ENCODE data around the gene TMPRSS11B.
"Not testable (repeated sequence)": the region's sequence is repeated elsewhere in the genome, so short reads cannot be mapped to it uniquely, and the experiment has no call there.

TMPRSS11B gene

DNA sequence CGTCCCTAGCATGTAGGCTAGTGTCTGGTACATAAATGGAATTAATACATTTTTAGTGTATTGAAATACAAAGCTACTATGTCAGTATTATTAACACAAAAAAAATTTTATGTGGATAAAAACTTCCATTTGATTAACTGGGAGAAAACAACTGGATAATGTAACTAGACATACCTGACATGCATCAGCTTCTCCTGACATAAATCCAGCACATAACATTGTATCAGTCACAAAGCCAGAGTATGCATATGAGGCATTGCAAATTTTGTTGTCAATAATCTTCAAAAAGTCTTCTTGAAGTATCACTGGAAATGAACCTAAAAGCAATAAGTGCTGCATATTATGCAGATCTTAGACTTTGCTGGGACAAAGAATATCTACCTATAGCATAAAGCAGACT, 16.9 kb downstream of the TMPRSS11B start:
- DNase-seq, result no peak
- H3K36me3 ChIP-seq (ENCODE audit: control insufficient read depth, insufficient read depth, low read length), result no peaks in the 10 kb centered on the region
- no peaks in the 10 kb centered on the region for H3K4me1 ChIP-seq (ENCODE audit: control insufficient read depth, insufficient read depth, low read length, poor library complexity, severe bottlenecking)
- no peaks in the 10 kb centered on the region for H3K27me3 ChIP-seq (replicated peaks; ENCODE audit: control insufficient read depth, insufficient read depth, low read length, poor library complexity, severe bottlenecking)
- H3K4me3 ChIP-seq (ENCODE audit: insufficient read depth, low read depth, low read length, poor library complexity, severe bottlenecking), result no peak overlapping the region
- H3K9me3 ChIP-seq (ENCODE audit: control insufficient read depth, low read length), result no peaks in the 10 kb centered on the region
- no peak overlapping the region for H3K27ac ChIP-seq (ENCODE audit: insufficient read depth, low read length, poor library complexity, severe bottlenecking)

DNA sequence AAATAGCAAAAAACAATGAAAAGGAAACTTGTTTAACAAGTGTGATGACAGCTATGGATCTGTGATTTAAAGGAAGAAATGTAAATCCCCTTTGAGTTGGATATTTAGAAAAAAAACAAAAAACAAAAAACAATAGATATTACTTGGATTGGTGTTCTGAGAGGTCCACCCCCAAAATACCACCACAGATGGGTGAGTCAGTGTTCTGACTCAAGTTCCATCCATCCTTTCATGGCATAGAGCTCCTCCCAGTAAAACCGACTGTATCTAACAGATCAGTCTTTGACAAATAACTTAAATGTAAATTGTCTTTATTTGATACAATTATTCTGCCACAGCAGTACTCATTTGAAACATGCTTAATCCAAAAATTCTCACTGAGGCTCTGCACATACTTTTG, 27.4 kb downstream of the TMPRSS11B start:
- no peaks in the 10 kb centered on the region for H3K36me3 ChIP-seq (ENCODE audit: control insufficient read depth, insufficient read depth, low read length)
- no peak overlapping the region for H3K27ac ChIP-seq (ENCODE audit: insufficient read depth, low read length, poor library complexity, severe bottlenecking)
- H3K4me3 ChIP-seq (ENCODE audit: insufficient read depth, low read depth, low read length, poor library complexity, severe bottlenecking), result no peak overlapping the region
- no peaks in the 10 kb centered on the region for H3K9me3 ChIP-seq (ENCODE audit: control insufficient read depth, low read length)
- no peak for DNase-seq
- peaks cover 3% of the 10 kb centered on the region for H3K27me3 ChIP-seq (replicated peaks; ENCODE audit: control insufficient read depth, insufficient read depth, low read length, poor library complexity, severe bottlenecking)
- no peaks in the 10 kb centered on the region for H3K4me1 ChIP-seq (ENCODE audit: control insufficient read depth, insufficient read depth, low read length, poor library complexity, severe bottlenecking)

GRCh38 chr4:68216501-68216900, 29.0 kb downstream of the TMPRSS11B start:
- no peak for DNase-seq

GRCh38 chr4:68209003-68209402, 36.5 kb downstream of the TMPRSS11B start:
- Histone ChIP-seq H3K27me3 (replicated peaks; ENCODE audit: control insufficient read depth, insufficient read depth, low read length, poor library complexity, severe bottlenecking) (no peaks in the 10 kb centered on the region), H3K27ac (ENCODE audit: insufficient read depth, low read length, poor library complexity, severe bottlenecking) (no peak overlapping the region), H3K4me3 (ENCODE audit: insufficient read depth, low read depth, low read length, poor library complexity, severe bottlenecking) (no peak overlapping the region), H3K4me1 (ENCODE audit: control insufficient read depth, insufficient read depth, low read length, poor library complexity, severe bottlenecking) (no peaks in the 10 kb centered on the region), H3K9me3 (ENCODE audit: control insufficient read depth, low read length) (no peaks in the 10 kb centered on the region), H3K36me3 (ENCODE audit: control insufficient read depth, insufficient read depth, low read length) (no peaks in the 10 kb centered on the region)
- no peak for DNase-seq

More at GRCh38 chr4:68216501-68216900, 29.0 kb downstream of the TMPRSS11B start:
- no peaks in the 10 kb centered on the region for H3K9me3 ChIP-seq (ENCODE audit: control insufficient read depth, low read length)
- no peak overlapping the region for H3K4me3 ChIP-seq (ENCODE audit: insufficient read depth, low read depth, low read length, poor library complexity, severe bottlenecking)
- no peaks in the 10 kb centered on the region for H3K4me1 ChIP-seq (ENCODE audit: control insufficient read depth, insufficient read depth, low read length, poor library complexity, severe bottlenecking)
- no peak overlapping the region for H3K27ac ChIP-seq (ENCODE audit: insufficient read depth, low read length, poor library complexity, severe bottlenecking)
- peaks cover 3% of the 10 kb centered on the region for H3K27me3 ChIP-seq (replicated peaks; ENCODE audit: control insufficient read depth, insufficient read depth, low read length, poor library complexity, severe bottlenecking)
- H3K36me3 ChIP-seq (ENCODE audit: control insufficient read depth, insufficient read depth, low read length), result no peaks in the 10 kb centered on the region

DNA sequence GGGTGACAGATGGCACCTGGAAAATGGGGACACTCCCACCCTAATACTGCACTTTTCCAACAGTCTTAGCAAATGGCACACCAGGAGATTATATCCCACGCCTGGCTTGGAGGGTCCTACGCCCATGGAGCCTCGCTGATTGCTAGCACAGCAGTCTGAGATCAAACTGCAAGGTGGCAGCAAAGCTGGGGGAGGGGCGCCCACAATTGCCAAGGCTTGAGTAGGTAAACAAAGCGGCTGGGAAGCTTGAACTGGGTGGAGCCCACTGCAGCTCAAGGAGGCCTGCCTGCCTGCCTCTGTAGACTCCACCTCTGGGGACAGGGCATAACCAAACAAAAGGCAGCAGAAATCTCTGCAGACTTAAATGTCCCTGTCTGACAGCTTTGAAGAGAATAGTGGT, 51.2 kb downstream of the TMPRSS11B start:
- not testable (repeated sequence) for DNase-seq; H3K27ac ChIP-seq (ENCODE audit: insufficient read depth, low read length, poor library complexity, severe bottlenecking); H3K9me3 ChIP-seq (ENCODE audit: control insufficient read depth, low read length); H3K4me1 ChIP-seq (ENCODE audit: control insufficient read depth, insufficient read depth, low read length, poor library complexity, severe bottlenecking); H3K4me3 ChIP-seq (ENCODE audit: insufficient read depth, low read depth, low read length, poor library complexity, severe bottlenecking); H3K36me3 ChIP-seq (ENCODE audit: control insufficient read depth, insufficient read depth, low read length); H3K27me3 ChIP-seq (replicated peaks; ENCODE audit: control insufficient read depth, insufficient read depth, low read length, poor library complexity, severe bottlenecking)

DNA sequence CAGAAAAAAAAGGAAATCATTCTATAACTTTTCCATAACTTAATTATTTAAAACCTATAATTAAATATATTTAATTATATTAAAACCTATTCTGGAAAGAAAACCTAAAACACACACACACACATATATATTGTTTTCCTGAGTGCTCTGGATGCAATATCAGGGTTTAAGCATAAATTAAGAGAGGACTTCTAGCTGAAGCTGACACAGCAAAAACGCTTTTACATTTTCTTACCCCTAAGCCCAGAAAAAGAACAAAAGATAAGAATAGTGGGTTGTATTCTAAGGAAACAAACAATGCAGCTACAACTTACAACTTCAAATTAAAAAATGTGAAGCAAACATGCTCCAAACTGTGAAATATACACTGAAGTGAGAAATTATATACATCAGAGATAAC, 52.3 kb downstream of the TMPRSS11B start:
- Histone ChIP-seq H3K4me3 (ENCODE audit: insufficient read depth, low read depth, low read length, poor library complexity, severe bottlenecking) (no peak overlapping the region), H3K27ac (ENCODE audit: insufficient read depth, low read length, poor library complexity, severe bottlenecking) (no peak overlapping the region), H3K9me3 (ENCODE audit: control insufficient read depth, low read length) (no peaks in the 10 kb centered on the region), H3K4me1 (ENCODE audit: control insufficient read depth, insufficient read depth, low read length, poor library complexity, severe bottlenecking) (no peaks in the 10 kb centered on the region), H3K27me3 (replicated peaks; ENCODE audit: control insufficient read depth, insufficient read depth, low read length, poor library complexity, severe bottlenecking) (no peaks in the 10 kb centered on the region), H3K36me3 (ENCODE audit: control insufficient read depth, insufficient read depth, low read length) (no peaks in the 10 kb centered on the region)
- no peak for DNase-seq

GRCh38 chr4:68187145-68187544, 58.3 kb downstream of the TMPRSS11B start:
- H3K27me3 ChIP-seq (replicated peaks; ENCODE audit: control insufficient read depth, insufficient read depth, low read length, poor library complexity, severe bottlenecking), result no peaks in the 10 kb centered on the region
- H3K9me3 ChIP-seq (ENCODE audit: control insufficient read depth, low read length), result no peaks in the 10 kb centered on the region
- DNase-seq, result no peak
- H3K4me1 ChIP-seq (ENCODE audit: control insufficient read depth, insufficient read depth, low read length, poor library complexity, severe bottlenecking), result no peaks in the 10 kb centered on the region
- no peak overlapping the region for H3K27ac ChIP-seq (ENCODE audit: insufficient read depth, low read length, poor library complexity, severe bottlenecking)
- H3K36me3 ChIP-seq (ENCODE audit: control insufficient read depth, insufficient read depth, low read length), result no peaks in the 10 kb centered on the region
- no peak overlapping the region for H3K4me3 ChIP-seq (ENCODE audit: insufficient read depth, low read depth, low read length, poor library complexity, severe bottlenecking)

GRCh38 chr4:68184923-68185322, 60.6 kb downstream of the TMPRSS11B start:
- H3K36me3 ChIP-seq (ENCODE audit: control insufficient read depth, insufficient read depth, low read length), result no peaks in the 10 kb centered on the region
- H3K4me1 ChIP-seq (ENCODE audit: control insufficient read depth, insufficient read depth, low read length, poor library complexity, severe bottlenecking), result no peaks in the 10 kb centered on the region

DNA sequence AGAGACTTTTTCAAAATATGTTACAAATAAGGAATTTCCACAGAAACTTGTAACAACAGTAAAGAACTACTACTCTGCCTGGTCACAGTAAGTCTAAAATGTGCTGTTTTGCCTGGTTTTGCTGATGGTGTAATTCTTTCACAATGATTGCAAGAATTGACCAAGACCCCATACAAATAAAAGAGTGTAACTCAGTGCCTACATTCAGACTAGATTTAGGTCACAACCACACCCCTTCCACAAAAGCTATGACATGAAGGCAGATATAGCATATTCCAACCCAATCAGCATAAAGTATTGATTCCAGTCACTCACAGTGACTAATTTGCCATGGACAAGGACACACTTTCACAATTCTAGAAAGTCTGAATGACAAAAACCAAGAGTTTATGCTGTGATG, 62.1 kb downstream of the TMPRSS11B start:
- DNase-seq, result no peak
- H3K27ac ChIP-seq (ENCODE audit: insufficient read depth, low read length, poor library complexity, severe bottlenecking), result no peak overlapping the region
- no peak overlapping the region for H3K4me3 ChIP-seq (ENCODE audit: insufficient read depth, low read depth, low read length, poor library complexity, severe bottlenecking)
- no peaks in the 10 kb centered on the region for H3K4me1 ChIP-seq (ENCODE audit: control insufficient read depth, insufficient read depth, low read length, poor library complexity, severe bottlenecking)
- H3K9me3 ChIP-seq (ENCODE audit: control insufficient read depth, low read length), result no peaks in the 10 kb centered on the region
- no peaks in the 10 kb centered on the region for H3K27me3 ChIP-seq (replicated peaks; ENCODE audit: control insufficient read depth, insufficient read depth, low read length, poor library complexity, severe bottlenecking)
- H3K36me3 ChIP-seq (ENCODE audit: control insufficient read depth, insufficient read depth, low read length), result no peaks in the 10 kb centered on the region

More at GRCh38 chr4:68184923-68185322, 60.6 kb downstream of the TMPRSS11B start:
- Histone ChIP-seq H3K9me3 (ENCODE audit: control insufficient read depth, low read length) (no peaks in the 10 kb centered on the region), H3K27me3 (replicated peaks; ENCODE audit: control insufficient read depth, insufficient read depth, low read length, poor library complexity, severe bottlenecking) (no peaks in the 10 kb centered on the region), H3K27ac (ENCODE audit: insufficient read depth, low read length, poor library complexity, severe bottlenecking) (no peak overlapping the region), H3K4me3 (ENCODE audit: insufficient read depth, low read depth, low read length, poor library complexity, severe bottlenecking) (no peak overlapping the region)
- no peak for DNase-seq

DNA sequence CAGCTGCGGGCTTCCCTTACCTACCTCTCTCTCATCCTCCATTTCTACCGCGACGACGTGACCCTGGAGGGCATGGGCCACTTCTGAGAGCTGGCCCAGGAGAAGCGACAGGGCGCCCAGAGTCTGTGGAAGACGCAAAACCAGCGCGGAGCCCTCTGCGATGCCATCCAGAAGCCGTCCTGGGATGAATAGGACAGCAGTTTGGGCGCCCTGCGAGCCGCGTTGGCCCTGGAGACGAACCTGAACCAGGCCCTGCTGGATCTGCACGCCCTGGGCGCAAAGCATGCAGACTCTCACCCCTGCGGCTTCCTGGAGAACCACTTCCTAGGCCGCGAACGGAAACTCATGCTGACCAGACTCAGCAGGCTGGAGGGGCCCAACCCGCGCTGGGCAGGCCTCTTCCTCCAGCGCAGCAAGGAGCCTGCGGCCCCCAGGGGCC, 63.1 kb downstream of the TMPRSS11B start:
- no peaks in the 10 kb centered on the region for H3K36me3 ChIP-seq (ENCODE audit: control insufficient read depth, insufficient read depth, low read length)
- H3K27ac ChIP-seq (ENCODE audit: insufficient read depth, low read length, poor library complexity, severe bottlenecking), result no peak overlapping the region
- H3K4me3 ChIP-seq (ENCODE audit: insufficient read depth, low read depth, low read length, poor library complexity, severe bottlenecking), result no peak overlapping the region
- no peaks in the 10 kb centered on the region for H3K9me3 ChIP-seq (ENCODE audit: control insufficient read depth, low read length)
- H3K27me3 ChIP-seq (replicated peaks; ENCODE audit: control insufficient read depth, insufficient read depth, low read length, poor library complexity, severe bottlenecking), result no peaks in the 10 kb centered on the region
- no peak for DNase-seq
- H3K4me1 ChIP-seq (ENCODE audit: control insufficient read depth, insufficient read depth, low read length, poor library complexity, severe bottlenecking), result no peaks in the 10 kb centered on the region
